ENCODE measurements around the gene EIF4G1.

DNA sequence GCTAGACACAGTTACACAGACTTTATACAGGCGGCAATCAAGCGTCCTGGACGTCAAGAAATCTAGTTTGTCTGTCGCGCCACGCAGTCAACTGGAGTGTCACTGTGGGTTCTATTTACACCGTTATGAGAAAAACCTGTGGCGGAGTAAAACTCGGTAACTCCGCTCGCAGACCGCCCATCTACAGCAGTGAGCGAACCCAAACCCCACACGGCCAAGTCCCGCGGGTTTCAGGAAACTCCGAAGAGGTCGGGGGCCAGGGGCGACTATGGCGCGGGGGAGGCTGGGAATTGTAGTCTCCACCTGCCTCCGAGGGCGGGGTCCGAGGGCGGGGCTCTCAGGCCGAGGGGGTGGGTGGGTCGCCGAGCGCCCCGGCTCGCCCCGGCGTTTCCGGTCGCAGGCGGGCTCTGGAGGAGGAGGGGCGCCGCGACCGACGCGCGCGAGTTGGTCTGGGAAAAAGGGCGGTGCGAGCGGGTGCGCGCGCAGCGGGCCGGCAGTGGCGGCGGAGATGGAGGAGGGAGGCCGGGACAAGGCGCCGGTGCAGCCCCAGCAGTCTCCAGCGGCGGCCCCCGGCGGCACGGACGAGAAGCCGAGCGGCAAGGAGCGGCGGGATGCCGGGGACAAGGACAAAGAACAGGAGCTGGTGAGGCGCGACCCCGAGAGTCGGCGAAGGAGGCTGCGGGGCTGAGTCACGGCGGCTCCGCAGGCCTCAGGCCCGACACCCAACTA, 15.5 kb upstream of the EIF4G1 start, which contains the start of gene PSMD2:
- TF ChIP-seq, protein P1, sequence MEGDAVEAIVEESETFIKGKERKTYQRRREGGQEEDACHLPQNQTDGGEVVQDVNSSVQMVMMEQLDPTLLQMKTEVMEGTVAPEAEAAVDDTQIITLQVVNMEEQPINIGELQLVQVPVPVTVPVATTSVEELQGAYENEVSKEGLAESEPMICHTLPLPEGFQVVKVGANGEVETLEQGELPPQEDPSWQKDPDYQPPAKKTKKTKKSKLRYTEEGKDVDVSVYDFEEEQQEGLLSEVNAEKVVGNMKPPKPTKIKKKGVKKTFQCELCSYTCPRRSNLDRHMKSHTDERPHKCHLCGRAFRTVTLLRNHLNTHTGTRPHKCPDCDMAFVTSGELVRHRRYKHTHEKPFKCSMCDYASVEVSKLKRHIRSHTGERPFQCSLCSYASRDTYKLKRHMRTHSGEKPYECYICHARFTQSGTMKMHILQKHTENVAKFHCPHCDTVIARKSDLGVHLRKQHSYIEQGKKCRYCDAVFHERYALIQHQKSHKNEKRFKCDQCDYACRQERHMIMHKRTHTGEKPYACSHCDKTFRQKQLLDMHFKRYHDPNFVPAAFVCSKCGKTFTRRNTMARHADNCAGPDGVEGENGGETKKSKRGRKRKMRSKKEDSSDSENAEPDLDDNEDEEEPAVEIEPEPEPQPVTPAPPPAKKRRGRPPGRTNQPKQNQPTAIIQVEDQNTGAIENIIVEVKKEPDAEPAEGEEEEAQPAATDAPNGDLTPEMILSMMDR (IDR thresholded peaks at IDR 0.05; ENCODE audit: low read depth, low read length, poor library complexity, severe bottlenecking), result no peak
- no peak for TF ChIP-seq EZH2phosphoT487 (IDR thresholded peaks at IDR 0.05; ENCODE audit: borderline replicate concordance, low read length)
